ENCODE data around the gene LRRFIP1. TPM values are rescaled to one million over a fixed set of nuclear protein-coding genes. Genes with fewer than 3 reads are reported as not detected.

Gene LRRFIP1
- total and polyA plus RNA-seq, 2 donors (not counting 3 experiments of a cell fraction or from before 2014, with no cell fraction given), result 39.2 to 179 TPM

GRCh38 chr2:237734905-237735623, 107.7 kb downstream of the LRRFIP1 start:
- FAIRE-seq, result no peak
- POLR2A ChIA-PET, result interaction anchor here (1.3 kb wide), 1 partner anchor 14 kb away, joined by 4 read pairs; no protein-coding TSS in a partner anchor

More at GRCh38 chr2:237734905-237735623, 107.7 kb downstream of the LRRFIP1 start:
- peak; percentile 58 for DNase-seq (ENCODE audit: low read depth, low spot score)
- Histone ChIP-seq H3K9me3 (replicated peaks; ENCODE audit: control insufficient read depth, insufficient read depth, low read length) (no peaks in the 10 kb centered on the region), H3K9me1 (replicated peaks; ENCODE audit: control insufficient read depth, extremely low read depth, insufficient read depth, low read length) (no peaks in the 10 kb centered on the region), H3K4me2 (ENCODE audit: insufficient read depth, low read length) (peak overlapping the region; percentile 26), H3K4me3 (replicated peaks in 1 of 3; ENCODE audit: insufficient read depth in 1 of 3, low read depth in 1 of 3, low read length in 3 of 3) (no peak overlapping the region), H3K4me1 (ENCODE audit: control insufficient read depth, extremely low read depth, insufficient read depth, low read length) (peaks cover 51% of the 10 kb centered on the region), H3K9ac (replicated peaks; ENCODE audit: extremely low read depth, insufficient read depth, low read length) (no peak overlapping the region), H2AFZ (ENCODE audit: low read depth, low read length) (no peak overlapping the region), H3K36me3 (ENCODE audit: control insufficient read depth in 2 of 2, extremely low read depth in 1 of 2, insufficient read depth in 2 of 2, low read length in 2 of 2) (no peaks in the 10 kb centered on the region), H4K20me1 (replicated peaks; ENCODE audit: control insufficient read depth, extremely low read depth, insufficient read depth, low read length) (no peaks in the 10 kb centered on the region), H3K27me3 (ENCODE audit: control insufficient read depth in 2 of 2, insufficient read depth in 2 of 2, low read length in 2 of 2) (no peaks in the 10 kb centered on the region), H3K27ac (ENCODE audit: insufficient read depth, low read depth, low read length) (no peak overlapping the region), H3K79me2 (ENCODE audit: control insufficient read depth, insufficient read depth, low read length) (peaks cover 66% of the 10 kb centered on the region)
- intact Hi-C loops (cut with micrococcal nuclease) (loop anchor here (1.0 to 2.0 kb wide), 2 partner anchors 9 to 60 kb away; no protein-coding TSS in a partner anchor), dilution Hi-C loops (cut with MboI; ENCODE audit: extremely low pct_ligation_motif_present, low sequenced_read_pairs) (no loop called here)
- TF ChIP-seq EZH2 (IDR thresholded peaks at IDR 0.05; ENCODE audit: borderline replicate concordance, low read depth, low read length, severe bottlenecking), result no peak
- TF ChIP-seq POLR2AphosphoS5 (IDR thresholded peaks at IDR 0.05; ENCODE audit: insufficient read depth, low read depth, low read length), result no peak
- TF ChIP-seq FOS (IDR thresholded peaks at IDR 0.05; ENCODE audit: borderline replicate concordance, insufficient read depth, low read length), result peak; percentile 47
- TF ChIP-seq CTCF (IDR thresholded peaks at IDR 0.05; ENCODE audit: extremely low read depth in 1 of 2, insufficient read depth in 1 of 2, low read depth in 1 of 2, low read length in 2 of 2), result no peak
- TF ChIP-seq MAX (IDR thresholded peaks at IDR 0.05; ENCODE audit: insufficient read depth, insufficient read length), result no peak
- TF ChIP-seq MYC (IDR thresholded peaks at IDR 0.05; ENCODE audit: low read depth, low read length), result no peak
- no TSS peak for BruUV-seq (replicated peaks)
- CTCF ChIA-PET, result interaction anchor here (1.0 to 5.3 kb wide), 5 partner anchors 9 to 62 kb away, joined by 3 to 51 read pairs (median 7); no protein-coding TSS in a partner anchor

Measured in endothelial cell of umbilical vein (primary cell).